Glomerular endothelial cell (primary cell): Measurements from ENCODE around the gene METTL25B. TPM values are rescaled to one million over a fixed set of nuclear protein-coding genes. Genes with fewer than 3 reads are reported as not detected.

ENCODE experiments used
- DNase-seq: peaks from one replicate; pipeline ENCODE4 v3.0.0-alpha.2; 2011; ENCODE audit warnings: low read depth, low spot score; ENCODE audit errors: extremely low read depth
- total RNA-seq: library from RNA; depleted of rRNA; stranded (reverse); fragments of >200 nt; gene quantifications from 2 replicates; pipeline ENCODE4 v1.2.3, GENCODE V29; 2015

The METTL25B gene
- total RNA-seq, result 8.8 and 9.5 TPM in 2 replicates

DNA sequence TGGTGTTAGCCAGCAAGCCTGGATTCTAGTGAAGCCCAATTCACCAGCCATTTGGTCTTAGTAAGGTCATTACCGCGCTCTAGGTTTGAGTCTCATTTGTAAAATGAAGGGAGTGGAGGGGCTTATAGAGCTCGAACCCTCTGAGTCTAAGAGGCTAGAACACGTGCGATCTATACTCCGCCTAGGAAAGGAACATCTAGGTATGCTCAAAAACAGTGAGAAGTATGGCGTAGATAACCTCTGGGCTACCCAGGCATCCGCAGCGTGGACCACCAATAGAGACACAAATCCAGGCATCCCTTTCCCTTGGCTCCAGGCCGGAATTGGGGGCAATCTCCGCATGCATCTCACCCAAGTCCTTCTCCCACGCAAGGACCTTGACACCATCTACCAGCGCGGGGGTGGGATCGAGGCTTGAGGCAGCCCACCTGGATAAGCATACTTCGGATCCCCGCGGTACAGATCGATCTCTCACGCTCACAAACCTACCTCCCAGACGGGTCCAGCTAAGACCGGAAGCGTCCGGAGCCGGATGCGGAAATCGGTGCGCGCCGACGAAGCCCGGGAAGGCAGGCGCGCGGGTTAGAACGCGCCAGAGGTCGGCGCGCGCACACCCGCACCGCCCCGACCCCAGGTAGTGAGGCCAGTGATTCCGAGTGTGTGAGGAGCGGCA lies at the start of gene METTL25B:
TSS of gene METTL25B (plus strand) at position 544 of the 673 bp plus-strand sequence. CDS start 636 bp downstream, outside the sequence.
- DNase-seq, result no peak

DNA sequence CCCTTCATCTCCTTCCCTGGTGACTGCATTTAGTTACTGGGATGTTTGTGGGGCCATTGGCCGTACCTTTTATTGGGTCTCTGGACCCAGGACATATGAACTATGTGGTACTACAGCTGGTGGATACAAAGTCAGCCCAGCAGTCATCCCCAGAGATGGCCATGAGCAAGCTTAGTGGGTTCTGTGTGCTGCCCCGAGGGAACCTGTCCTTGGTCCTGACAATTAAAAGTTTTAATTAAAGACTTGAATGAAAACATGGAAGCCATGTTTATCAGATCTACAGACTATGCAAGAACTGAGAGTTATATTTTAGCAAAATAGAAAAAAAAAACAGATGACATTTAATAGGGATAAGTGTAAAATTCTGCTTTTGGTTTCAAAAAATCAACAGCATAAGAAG lies 48.2 kb upstream of the METTL25B start:
- no peak for DNase-seq

DNA sequence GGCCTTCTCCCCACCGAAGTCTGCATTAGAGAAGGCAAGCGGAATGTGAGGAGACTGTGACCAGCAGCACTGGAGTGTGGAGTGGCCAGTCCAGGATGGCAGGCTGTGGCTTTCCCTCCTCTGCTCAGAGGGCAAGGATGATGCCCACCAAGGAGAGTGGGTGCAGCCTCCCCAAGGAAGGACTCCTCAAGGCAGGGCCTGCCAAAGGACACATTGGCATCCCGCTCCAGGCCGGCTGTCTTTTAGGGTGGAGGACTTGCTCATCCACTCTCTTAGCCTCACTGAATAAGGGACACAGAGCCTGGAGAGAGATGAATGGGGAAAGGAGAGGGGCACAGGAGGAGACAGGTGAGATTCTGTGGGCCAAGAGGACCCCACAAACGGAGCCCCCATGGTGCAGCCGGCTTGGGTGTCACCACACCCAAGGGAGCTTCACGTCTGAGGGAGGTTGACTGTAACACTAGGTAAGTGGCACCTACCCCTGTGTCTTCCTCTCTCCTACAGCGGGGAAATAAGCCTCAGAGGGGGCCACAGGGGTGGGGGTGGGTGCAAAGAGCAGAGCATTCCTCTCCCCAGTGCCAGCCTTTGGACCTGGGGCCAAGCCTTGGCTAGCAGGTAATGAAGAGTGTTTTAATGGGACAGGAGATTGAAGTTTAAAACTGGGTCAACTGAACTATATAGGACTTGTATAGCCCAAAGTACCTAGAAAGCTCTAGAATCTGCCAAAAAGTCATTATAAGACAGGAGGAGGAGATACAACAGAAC lies 46.9 kb upstream of the METTL25B start:
- DNase-seq, result no peak

DNA sequence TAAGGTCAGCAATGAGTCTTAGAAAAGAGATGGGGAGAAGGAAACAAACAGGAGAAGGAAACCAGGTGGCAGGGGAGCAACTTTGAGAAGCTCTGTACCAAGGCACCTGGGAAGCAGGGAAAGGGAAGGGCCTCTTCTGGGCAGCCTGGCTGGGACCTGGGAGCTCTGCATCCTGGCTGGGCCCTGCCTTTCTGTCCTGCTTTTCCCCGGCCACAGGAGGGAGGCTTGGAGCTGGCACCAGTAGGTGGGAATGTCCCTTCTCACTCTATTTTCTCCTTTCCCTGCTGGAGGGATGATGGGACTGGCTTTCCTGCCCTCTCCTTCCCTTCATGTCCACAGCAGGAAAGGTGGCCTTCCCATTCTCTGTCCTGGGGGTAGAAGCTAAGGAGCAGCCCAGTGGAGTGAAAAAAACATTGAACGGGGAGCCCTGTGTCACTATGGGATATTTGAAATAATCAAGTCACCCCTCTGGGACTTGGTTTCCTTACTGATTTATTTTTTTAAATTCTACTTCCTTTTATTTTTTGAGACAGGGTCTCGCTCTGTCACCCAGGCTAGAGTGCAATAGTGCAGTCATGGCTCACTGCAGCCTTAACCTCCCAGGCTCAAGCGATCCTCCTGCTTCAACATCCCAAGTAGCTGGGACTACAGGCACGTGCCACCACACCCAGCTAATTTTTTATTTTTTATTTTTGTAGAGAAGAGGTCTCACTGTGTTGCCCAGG lies 45.9 kb upstream of the METTL25B start:
- DNase-seq, result no peak

DNA sequence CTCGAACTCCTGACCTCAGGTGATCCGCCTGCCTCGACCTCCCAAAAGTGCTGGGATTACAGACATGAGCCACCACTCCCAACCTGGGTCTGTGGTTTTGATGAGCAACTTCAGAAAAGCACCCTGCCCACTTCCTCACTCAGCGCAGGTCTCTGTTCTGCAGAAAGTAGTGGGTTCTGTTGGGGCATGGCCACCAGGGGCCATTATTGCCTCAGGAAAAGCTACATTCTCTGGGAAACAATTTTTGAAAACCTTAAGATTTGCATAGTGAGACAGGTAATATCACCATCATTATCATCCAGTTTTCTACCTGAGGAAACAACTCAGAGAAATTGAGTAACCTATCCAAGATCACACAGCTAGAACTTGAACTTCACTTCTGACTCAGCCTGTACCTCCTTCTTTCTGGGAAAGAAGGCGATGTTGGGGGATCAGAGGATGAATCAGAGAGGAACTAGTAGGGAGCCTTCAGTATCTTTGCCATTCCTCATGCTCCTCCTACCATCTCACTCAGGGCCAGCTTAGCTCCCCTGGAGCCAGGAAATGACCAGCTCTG lies 44.0 kb upstream of the METTL25B start:
- DNase-seq, result no peak

DNA sequence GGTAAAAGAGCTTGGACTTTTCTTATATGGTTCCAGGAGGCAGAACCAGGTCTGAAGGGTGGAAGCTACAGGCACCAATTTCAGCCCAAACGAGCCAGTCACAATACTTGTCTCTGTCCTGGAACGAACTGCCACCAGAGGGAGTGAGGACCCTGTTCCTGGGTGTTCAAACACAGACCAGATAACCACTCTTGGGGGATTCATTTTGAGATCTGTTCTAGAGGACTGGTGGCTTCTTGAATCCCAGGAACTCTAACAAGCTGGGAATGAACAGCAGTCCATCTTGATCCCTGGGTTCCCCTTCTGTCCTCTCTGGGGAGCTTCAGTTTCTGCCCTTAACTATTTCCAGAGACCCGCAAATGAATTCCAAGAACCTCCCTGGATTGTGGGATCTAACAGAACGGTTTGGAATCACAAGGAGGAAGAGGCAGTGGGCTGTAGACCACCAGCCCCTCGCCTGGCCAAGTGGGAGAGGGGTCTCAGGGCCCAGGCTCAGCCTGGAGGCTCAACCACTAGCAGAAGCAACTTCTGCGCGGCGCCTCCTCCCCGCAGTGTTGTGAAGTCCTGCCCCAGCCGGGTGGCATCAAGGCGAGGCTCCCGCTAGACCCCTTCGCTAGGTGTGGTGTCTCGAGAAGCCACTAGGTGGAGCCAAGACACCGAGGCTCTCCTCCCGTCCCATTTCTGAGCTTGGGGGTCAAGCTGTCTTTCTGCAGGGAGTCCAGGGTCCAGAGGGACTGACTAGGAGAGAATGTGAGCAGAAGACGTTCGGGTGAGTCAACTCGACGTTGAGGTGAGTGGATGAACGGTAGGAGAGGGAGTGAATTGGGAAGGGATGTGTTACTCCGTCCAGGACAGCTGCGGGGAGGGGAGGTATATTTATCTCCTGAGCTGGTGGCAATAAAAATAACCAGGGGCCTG lies 39.0 kb upstream of the METTL25B start:
- no peak for DNase-seq

DNA sequence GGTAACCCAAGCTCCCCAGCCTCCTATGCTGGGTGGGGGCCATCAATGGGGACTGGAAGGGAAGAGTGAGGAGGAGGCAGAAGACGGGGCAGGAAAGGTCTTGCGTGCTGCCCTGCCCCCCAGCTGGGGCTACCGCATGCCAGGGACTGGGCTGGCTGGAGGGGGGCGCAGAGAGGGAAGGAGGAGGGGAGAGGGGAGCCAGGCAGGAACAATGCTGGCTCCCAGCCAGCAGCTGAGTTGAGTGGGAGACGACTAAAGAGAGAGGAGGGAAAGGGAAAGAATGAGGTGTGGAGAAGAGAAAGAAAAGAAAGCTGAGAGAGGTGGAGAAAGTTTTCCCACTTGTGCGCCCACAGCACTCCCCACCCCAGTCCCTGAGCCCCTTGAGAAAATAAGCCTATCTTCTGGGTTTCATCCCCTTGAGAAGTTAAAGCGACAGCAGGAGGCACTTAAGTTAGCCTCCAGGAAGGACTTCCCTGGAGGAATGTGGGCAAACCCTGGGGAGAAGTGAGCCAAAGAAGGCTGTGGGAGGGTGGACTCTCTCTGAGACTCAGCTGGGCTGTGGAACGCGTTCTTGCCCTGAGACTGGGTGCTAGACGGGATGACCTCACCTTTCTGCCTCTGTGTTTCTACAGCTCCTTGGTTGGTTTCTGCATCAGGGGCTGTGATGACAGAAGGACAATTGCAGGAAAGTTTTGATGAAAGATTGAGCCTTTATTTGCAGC lies 38.2 kb upstream of the METTL25B start:
- DNase-seq, result no peak

DNA sequence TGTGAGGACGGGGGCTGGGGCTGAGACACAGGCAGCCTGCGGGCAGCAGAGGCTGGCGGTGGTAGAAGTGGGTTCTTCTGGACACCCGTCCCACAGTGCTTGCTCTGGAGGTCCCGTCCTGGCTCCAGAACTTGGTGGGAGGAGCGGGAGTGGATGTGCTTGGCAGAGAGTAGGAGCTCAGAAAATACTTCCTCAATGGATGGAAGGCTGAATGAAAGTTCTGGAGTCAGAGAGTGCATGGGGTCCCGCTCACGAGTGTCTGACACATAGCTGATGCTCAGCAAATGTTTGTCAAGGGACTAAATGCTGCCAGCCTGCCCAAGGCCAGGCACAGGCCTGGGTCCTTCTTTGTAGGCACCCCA lies 37.6 kb upstream of the METTL25B start:
- no peak for DNase-seq

DNA sequence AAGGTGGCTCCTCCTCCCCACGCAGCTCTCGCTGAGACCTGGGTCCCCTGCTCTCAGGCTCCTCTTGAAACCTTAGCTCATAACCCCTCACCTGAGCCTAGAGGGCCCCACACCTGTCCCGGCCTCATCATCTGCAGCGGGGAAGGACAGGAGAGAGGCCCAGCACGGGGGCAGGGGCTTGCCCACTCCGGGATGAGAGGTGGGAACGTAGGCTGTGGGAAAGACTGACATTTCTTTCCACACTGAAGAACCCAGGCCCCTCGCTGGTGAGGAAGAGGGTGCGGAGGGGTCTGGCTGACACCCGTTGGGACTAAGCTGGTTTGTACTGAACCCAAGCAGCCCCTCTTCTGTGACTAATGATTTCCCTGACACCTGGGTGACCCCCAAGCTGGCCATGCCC lies 37.1 kb upstream of the METTL25B start:
- DNase-seq, result no peak

DNA sequence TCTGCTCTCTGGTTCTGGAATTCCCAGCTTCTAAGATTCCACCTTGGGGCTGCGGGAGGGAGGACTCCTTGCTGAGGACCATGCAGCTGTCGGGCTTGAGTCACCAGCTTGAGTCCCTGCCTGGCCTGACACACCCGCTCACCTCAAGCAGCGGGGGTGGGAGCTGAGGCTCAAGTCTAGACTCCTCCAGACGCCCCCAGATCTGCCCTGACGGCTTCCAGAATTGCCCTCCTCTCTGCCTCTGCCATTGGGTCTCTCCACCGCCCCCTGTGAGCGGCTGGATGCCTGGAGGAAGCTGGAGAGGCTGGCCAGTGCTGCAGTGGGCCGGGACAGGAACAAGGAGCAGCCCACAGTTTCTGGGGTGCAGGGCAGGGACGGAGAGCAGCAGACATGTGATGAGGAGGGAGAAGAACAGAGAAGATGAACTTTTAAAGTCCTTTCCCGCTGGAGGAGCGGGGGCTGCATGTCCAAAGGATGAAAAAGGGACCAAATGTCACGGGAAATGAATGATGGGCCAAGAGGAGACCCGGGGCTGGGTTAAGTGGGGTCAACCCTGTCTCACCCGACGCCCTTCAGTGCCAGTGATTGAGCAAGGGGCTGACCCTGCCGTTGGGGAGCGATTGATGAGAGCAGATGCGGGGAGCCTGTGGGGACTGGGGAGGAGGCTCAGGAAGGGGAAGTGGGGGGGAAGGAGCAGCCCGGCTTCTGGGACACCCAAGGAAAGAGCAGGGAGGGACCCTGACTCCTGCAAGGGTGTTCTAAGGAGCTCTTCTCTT lies 36.4 kb upstream of the METTL25B start:
- DNase-seq, result no peak

DNA sequence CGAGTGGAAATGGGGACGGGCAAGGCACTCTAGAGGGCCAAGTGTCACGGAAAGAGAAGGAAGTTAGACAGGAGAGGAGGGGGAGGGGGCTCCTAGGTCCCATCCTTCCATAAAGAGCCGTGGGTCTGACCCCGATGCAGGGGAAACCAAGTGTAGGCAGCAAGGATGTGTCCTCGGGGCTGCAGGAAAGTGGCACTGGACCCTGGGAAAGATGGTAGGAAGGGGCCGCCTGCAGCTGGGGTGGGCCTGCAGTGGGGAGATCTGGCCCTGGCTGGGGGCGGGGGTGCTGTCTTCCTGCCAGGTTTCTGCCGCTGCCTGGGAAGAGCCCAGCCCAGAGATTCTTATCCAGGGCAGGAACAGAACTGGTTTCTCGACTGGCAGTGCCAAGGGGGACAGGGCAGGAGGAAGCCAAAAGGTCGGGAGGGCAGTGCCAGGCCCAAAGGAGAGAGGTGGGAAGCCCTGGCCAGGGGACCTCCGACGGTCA lies 35.8 kb upstream of the METTL25B start:
- no peak for DNase-seq

DNA sequence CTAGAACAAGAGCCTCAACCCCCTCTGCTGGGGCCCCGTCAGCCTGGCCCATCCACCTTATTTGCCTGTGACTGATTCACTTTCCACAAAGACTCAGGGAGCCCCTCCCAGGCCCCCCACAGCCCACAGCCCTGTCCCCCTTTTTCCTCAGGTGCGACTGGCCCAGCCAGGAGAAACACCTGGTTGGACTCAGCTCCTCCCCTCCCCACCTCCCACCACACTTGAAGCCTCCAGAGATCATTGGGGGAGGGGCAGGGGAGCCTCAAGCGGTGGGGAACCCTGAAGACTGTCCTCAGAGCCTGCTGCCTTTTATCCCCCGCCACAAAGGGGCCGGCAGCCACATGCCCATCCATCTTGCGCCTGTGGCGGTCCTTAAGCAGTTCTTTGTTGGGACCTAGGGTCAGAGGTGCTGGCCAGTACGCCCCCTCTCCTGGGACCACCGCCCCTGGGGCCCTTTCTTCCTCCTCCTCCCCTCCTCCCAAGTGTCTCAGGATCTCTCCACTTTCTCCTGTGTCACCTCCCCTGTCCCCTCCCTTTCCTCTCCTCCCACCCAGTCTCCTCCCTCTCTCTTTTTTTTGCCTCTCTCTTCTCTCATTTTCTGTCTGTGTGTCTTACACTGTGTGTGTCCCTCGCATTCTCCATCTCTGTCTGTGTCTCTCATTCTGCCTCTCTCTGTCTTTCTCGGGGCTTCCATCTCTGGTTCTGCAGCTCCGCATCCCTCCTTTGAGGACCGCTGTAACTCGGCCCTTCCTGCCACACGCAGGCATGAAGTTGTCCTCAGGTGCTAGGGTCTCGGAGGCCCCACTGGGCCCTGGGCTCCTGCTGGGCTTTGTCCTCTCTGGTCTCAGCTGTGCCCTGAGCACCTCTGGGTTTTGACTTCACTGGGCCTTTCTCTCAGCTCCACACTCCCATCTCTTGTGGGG lies 35.1 kb upstream of the METTL25B start:
- DNase-seq, result no peak

DNA sequence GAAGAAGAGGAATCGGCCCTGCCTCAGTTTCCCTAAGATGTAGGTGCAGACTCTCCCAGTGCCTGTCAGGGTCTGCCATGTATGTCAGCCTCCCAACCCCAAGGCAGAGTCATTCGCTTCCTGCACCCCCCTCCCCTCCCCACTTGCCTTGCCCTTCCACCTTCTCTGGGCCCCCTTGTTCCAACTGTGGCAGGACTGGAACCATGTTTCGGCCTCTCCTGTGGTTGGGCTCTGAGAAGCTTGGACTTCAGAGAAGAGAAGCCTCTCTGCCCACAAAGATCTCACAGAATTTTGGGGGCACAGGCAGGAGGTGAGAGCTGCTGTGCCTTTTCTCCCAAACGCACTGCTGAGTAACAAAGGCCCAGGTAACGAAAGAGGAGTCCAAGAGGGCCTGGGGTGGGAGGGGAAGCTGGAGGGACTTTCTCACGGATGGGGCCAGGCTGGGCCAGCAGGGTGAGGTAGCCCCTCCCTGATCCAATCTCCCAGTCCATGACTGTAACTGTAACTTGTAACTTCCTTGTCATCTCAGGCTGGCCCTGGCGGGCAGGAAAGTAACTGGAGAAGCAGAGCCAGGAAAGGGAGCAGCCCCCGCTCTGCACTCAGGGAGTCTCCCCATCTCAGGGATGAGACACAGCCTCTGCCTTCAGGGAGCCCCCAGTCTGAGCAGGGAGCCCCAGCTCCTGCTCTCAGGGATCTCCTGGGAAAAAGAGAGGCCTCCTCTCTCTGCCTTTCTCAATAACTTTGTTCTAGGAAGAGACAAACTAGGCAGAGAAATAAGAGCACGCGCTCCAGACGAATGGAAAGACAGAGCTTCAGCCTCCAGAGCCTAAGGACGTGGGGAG lies 34.2 kb upstream of the METTL25B start:
- DNase-seq, result no peak

DNA sequence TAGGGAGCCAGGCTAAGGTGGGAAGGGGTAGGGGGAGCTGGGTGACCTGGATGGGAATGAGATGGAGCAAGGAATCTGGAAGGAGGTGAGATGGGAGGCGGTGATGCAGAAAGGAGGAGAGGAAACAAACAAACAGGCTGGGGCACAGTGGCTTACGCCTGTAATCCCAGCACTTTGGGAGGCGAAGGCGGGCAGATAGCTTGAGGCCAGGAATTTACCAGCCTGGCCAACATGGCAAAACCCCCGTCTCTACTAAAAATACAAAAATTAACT lies 33.6 kb upstream of the METTL25B start:
- no peak for DNase-seq

DNA sequence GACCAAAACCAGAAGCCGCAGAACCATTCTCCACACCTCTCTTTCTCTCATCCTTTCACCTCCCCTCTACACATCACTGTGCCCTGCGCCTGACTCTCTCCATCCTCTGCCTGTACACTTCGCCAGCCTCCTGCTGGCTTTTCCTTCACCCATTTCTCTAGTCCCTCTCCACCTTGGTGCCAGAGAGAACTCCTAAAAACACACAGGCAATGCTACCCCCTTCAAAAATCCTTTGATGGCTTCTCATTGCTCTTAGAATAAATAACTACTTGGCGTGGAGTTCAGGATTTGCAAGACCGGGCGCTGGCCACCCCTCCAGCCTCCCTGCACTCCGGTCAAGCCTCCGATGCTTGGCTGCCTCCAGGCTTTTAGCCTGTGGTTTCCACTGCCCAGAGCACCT lies 31.5 kb upstream of the METTL25B start:
- no peak for DNase-seq

DNA sequence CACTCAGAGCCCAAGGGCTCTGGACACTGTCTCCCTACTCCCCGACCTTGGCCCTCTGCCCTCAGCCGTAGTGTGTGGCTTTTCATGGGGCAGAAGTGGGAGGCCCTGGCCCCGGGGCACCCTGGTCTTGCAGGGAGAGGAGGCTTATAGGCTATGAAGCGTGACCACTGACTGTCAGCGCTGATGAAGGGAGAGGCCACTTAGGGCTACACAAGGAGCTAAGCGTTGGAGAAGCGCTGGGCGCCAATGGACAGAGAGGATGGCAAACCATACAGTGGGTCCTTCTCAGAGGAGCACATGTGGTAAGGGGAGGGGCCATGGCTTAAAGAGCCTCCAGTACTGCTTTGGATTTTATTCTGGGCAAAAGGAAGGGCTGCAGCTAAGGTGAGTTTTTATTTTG lies 30.8 kb upstream of the METTL25B start:
- no peak for DNase-seq

DNA sequence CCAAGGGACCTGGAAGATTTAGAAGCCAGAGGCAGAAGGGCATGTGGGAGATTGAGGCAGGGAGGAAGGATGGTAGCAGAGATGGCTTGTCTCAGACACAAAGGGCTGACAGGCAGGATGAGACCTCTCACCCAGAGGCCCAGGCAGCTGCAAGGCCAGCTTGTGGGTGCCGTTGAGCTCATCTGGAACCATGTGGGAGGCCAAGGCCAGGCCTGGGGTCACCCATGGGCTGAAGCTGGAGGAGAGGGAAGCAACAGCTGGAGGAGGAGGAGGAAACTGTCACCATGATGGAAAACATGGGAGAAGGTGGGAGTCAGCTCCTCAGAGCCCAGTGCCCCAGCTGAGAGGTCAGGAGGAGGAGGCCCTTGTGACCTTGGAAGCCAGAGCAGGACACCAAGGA lies 29.3 kb upstream of the METTL25B start:
- no peak for DNase-seq
